Activated B cell treated with CpG ODN at 0.5 μM for 24 hours (primary cell): ENCODE measurements around the gene MTUS2. TPM values are rescaled to one million over a fixed set of nuclear protein-coding genes. Genes with fewer than 3 reads are reported as not detected.

Experiments
- ATAC-seq: fragments of 200-7000 bp; cut with Tn5 transposase; one replicate; pipeline ENCODE4 v1.10.0; 2021; ENCODE audit warnings: low read depth, mild to moderate bottlenecking, moderate library complexity
- CTCF ChIA-PET: fragments of 350-600 bp; sonication (Branson Sonifier 250); formaldehyde crosslinking; loops from one replicate; lab custom pipeline; 2021; ENCODE audit warnings: antibody characterized with exemption; lab: Charles Lee
- POLR2A ChIA-PET: fragments of 350-600 bp; sonication (Branson Sonifier 250); formaldehyde crosslinking; loops from one replicate; lab custom pipeline; 2021; ENCODE audit warnings: antibody characterized with exemption; lab: Charles Lee
- DNase-seq: peaks from one replicate; pipeline ENCODE4 v3.0.0; 2022
- H3K27ac Mint-ChIP-seq: one replicate; pipeline ENCODE4 v1.8.0; 2020; ENCODE audit warnings: mixed read lengths
- H3K27me3 Mint-ChIP-seq: one replicate; pipeline ENCODE4 v1.8.0; 2021; ENCODE audit warnings: mixed read lengths
- H3K36me3 Mint-ChIP-seq: one replicate; pipeline ENCODE4 v1.8.0; 2021; ENCODE audit warnings: low read depth, mixed read lengths
- H3K4me1 Mint-ChIP-seq: one replicate; pipeline ENCODE4 v1.8.0; 2021; ENCODE audit warnings: mixed read lengths
- H3K4me3 Mint-ChIP-seq: one replicate; pipeline ENCODE4 v1.8.0; 2020; ENCODE audit warnings: mild to moderate bottlenecking, mixed read lengths
- H3K9me3 Mint-ChIP-seq: one replicate; pipeline ENCODE4 v1.8.0; 2020; ENCODE audit warnings: mixed read lengths
- CTCF ChIP-seq: fragments of 200-600 bp; IDR thresholded peaks from one replicate; pipeline ENCODE4 v1.8.0; 2022; ENCODE audit warnings: antibody characterized with exemption, mild to moderate bottlenecking
- intact Hi-C: fragments of 100-400 bp; cut with micrococcal nuclease; formaldehyde crosslinking; loops from one replicate; pipeline ENCODE4 v1.15.1; 2024
- total RNA-seq: library from RNA; stranded (reverse); gene quantifications from 2 replicates; pipeline ENCODE4 v1.2.3, GENCODE V29; 2022

The MTUS2 gene
- total RNA-seq, 1 donor from 2014 or later, result not detected

GRCh38 chr13:28890712-28891111 lies 70.6 kb downstream of the MTUS2 start:
- Mint-ChIP-seq H3K36me3 (no peaks in the 10 kb centered on the region), H3K9me3 (no peaks in the 10 kb centered on the region), H3K27ac (no peak overlapping the region), H3K27me3 (peaks cover 7% of the 10 kb centered on the region), H3K4me1 (no peaks in the 10 kb centered on the region), H3K4me3 (no peak overlapping the region)
- ChIA-PET CTCF (no interaction called here), POLR2A (no interaction called here)
- DNase-seq (no peak), ATAC-seq (no peak)
- no peak for TF ChIP-seq CTCF
- intact Hi-C loops, result no loop called here

DNA sequence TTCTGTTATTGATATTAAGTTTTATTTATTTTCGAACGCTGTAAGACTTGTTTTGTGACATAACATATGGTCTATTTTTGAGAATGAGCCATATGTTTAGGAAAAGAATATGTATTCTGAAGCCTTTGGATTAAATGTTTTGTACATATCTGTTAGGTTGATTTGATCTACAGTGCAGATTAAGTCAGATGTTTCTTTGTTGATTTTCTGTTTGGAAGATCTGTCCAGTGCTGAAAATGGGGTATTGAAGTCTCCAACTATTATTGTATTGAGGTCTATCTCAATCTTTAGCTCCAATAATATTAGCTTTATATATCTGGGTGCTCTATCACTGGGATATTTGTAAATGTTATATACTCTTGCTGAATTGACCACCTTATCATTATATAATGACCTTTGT lies 97.9 kb downstream of the MTUS2 start:
- Mint-ChIP-seq H3K27ac (no peak overlapping the region), H3K4me1 (no peaks in the 10 kb centered on the region), H3K27me3 (peaks cover 5% of the 10 kb centered on the region), H3K9me3 (peaks cover 26% of the 10 kb centered on the region), H3K36me3 (no peaks in the 10 kb centered on the region), H3K4me3 (no peak overlapping the region)
- no peak for TF ChIP-seq CTCF
- ChIA-PET POLR2A (no interaction called here), CTCF (no interaction called here)
- ATAC-seq (no peak), DNase-seq (no peak)
- intact Hi-C loops, result no loop called here

DNA sequence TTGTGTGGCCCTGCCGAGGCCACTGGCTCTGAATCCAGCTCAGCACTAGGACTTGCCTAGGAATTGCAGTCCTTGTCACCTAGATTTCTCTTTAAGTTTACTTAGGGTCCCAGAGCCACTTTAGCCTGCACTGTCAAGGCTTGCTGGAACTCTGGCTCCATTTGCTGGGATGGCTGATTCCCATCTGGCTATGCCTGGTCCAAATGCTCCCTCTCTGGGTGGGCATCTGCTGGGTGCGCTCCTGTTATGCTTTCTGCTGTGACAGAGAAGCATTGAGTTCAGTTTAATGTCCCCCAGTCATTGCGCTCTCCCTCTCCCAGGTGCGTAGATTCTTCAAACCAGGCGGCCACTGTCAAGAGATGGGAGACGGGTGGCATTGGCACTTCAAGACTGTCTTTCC lies 102.2 kb downstream of the MTUS2 start:
- no peak for ATAC-seq

DNA sequence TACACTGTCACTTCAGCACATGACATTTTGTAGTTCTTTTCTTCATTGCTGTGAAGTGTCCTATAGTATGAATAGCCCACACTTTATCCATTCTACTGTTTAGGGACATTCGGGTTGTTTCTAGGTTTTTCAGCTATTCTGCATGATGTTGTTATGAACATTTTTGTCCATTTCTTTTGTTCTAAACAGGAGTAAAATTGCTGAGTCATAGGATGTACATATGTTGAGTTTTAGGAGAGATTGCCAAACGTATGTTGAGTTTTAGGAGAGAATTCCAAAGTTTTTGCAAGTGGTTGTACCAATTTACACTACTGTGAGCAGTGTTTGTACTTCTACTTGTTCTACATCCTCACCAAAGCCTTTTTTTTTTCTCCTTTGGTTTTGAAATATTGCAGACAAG lies 115.0 kb downstream of the MTUS2 start:
- ChIA-PET CTCF (no interaction called here), POLR2A (no interaction called here)
- Mint-ChIP-seq H3K4me3 (no peak overlapping the region), H3K27me3 (peaks cover 4% of the 10 kb centered on the region), H3K36me3 (no peaks in the 10 kb centered on the region), H3K9me3 (no peaks in the 10 kb centered on the region), H3K27ac (no peak overlapping the region), H3K4me1 (no peaks in the 10 kb centered on the region)
- DNase-seq (no peak), ATAC-seq (no peak)
- intact Hi-C loops, result no loop called here
- no peak for TF ChIP-seq CTCF

More for the DNA sequence above, 102.2 kb downstream of the MTUS2 start:
- Mint-ChIP-seq H3K36me3 (no peaks in the 10 kb centered on the region), H3K27me3 (peaks cover 9% of the 10 kb centered on the region), H3K9me3 (peaks cover 12% of the 10 kb centered on the region), H3K4me3 (no peak overlapping the region), H3K27ac (no peak overlapping the region), H3K4me1 (no peaks in the 10 kb centered on the region)
- no peak for TF ChIP-seq CTCF
- POLR2A ChIA-PET, result no interaction called here
- CTCF ChIA-PET, result no interaction called here
- no peak for DNase-seq
- intact Hi-C loops, result no loop called here

DNA sequence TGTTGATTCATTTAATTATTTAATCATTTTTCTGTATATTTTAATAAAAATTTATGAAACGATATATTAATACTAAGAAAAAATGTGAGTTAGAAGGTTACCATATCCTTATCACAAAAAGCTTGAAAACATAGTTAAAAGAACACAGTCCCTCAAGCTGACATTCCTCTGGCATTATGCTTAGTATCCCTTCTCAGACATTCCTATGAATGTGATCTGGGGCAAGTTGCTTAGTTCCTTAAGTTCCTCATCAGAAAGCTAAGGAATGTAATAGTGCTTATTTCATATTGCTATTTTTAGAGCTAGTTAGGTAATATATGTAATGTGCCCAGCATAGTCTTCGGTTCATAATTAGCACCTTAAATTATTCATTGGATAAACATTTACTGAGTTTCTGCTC lies 122.8 kb downstream of the MTUS2 start:
- no peaks in the 10 kb centered on the region for H3K4me1 Mint-ChIP-seq
- no peak for TF ChIP-seq CTCF
- no peaks in the 10 kb centered on the region for H3K36me3 Mint-ChIP-seq
- CTCF ChIA-PET, result no interaction called here
- no peaks in the 10 kb centered on the region for H3K9me3 Mint-ChIP-seq
- ATAC-seq (no peak), DNase-seq (no peak)
- no peak overlapping the region for H3K27ac Mint-ChIP-seq
- H3K4me3 Mint-ChIP-seq, result no peak overlapping the region
- intact Hi-C loops, result no loop called here
- POLR2A ChIA-PET, result no interaction called here
- H3K27me3 Mint-ChIP-seq, result peaks cover 2% of the 10 kb centered on the region
